Measurements from ENCODE around the gene TRIM62.

- TF ChIP-seq, protein P1, sequence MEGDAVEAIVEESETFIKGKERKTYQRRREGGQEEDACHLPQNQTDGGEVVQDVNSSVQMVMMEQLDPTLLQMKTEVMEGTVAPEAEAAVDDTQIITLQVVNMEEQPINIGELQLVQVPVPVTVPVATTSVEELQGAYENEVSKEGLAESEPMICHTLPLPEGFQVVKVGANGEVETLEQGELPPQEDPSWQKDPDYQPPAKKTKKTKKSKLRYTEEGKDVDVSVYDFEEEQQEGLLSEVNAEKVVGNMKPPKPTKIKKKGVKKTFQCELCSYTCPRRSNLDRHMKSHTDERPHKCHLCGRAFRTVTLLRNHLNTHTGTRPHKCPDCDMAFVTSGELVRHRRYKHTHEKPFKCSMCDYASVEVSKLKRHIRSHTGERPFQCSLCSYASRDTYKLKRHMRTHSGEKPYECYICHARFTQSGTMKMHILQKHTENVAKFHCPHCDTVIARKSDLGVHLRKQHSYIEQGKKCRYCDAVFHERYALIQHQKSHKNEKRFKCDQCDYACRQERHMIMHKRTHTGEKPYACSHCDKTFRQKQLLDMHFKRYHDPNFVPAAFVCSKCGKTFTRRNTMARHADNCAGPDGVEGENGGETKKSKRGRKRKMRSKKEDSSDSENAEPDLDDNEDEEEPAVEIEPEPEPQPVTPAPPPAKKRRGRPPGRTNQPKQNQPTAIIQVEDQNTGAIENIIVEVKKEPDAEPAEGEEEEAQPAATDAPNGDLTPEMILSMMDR (IDR thresholded peaks at IDR 0.05): peak; percentile 76
- no peak for TF ChIP-seq EZH2phosphoT487 (IDR thresholded peaks at IDR 0.05)
Measured at GRCh38 chr1:33137800-33138199, 44.0 kb downstream of the TRIM62 start.
